ENCODE data around the gene MPRIP.
A peak's percentile ranks its signal among the peaks of the same experiment; 100 is the strongest.

MPRIP gene

GRCh38 chr17:17139972-17140589 lies 97.8 kb downstream of the MPRIP start:
- DNase-seq (ENCODE audit: low read depth in 2 of 2): no peak
- H3K4me3 ChIP-seq (replicated peaks in 1 of 2; ENCODE audit: low read depth in 2 of 2, low read length in 2 of 2): no peak overlapping the region
- TF ChIP-seq CTCF (IDR thresholded peaks at IDR 0.05; ENCODE audit: low read depth, low read length): no peak

- no peak overlapping the region for H3K4me3 ChIP-seq (replicated peaks in 1 of 2; ENCODE audit: low read depth in 2 of 2, low read length in 2 of 2)
- TF ChIP-seq CTCF (IDR thresholded peaks at IDR 0.05; ENCODE audit: low read depth, low read length): peak; percentile 21
- DNase-seq (ENCODE audit: low read depth in 2 of 2): peak; percentile 62 to 71
These were observed 98.3 kb downstream of the MPRIP start for GRCh38 chr17:17140590-17140980.

- H3K4me3 ChIP-seq (replicated peaks in 1 of 2; ENCODE audit: low read depth in 2 of 2, low read length in 2 of 2): no peak overlapping the region
- no peak for TF ChIP-seq CTCF (IDR thresholded peaks at IDR 0.05; ENCODE audit: low read depth, low read length)
- DNase-seq (ENCODE audit: low read depth in 2 of 2): no peak
These were observed 99.0 kb downstream of the MPRIP start for GRCh38 chr17:17141279-17141678.

GRCh38 chr17:17141860-17142552 lies 99.7 kb downstream of the MPRIP start:
- peak; percentile 63 to 71 for DNase-seq (ENCODE audit: low read depth in 2 of 2)
- no peak overlapping the region for H3K4me3 ChIP-seq (replicated peaks in 1 of 2; ENCODE audit: low read depth in 2 of 2, low read length in 2 of 2)
- peak; percentile 92 for TF ChIP-seq CTCF (IDR thresholded peaks at IDR 0.05; ENCODE audit: low read depth, low read length)

- no peak for TF ChIP-seq CTCF (IDR thresholded peaks at IDR 0.05; ENCODE audit: low read depth, low read length)
- DNase-seq (ENCODE audit: low read depth in 2 of 2): no peak
- H3K4me3 ChIP-seq (replicated peaks in 1 of 2; ENCODE audit: low read depth in 2 of 2, low read length in 2 of 2): no peak overlapping the region
These were observed 100.3 kb downstream of the MPRIP start for GRCh38 chr17:17142556-17142955.

- H3K4me3 ChIP-seq (replicated peaks in 1 of 2; ENCODE audit: low read depth in 2 of 2, low read length in 2 of 2): no peak overlapping the region
- DNase-seq (ENCODE audit: low read depth in 2 of 2): no peak
- no peak for TF ChIP-seq CTCF (IDR thresholded peaks at IDR 0.05; ENCODE audit: low read depth, low read length)
These were observed 101.2 kb downstream of the MPRIP start for GRCh38 chr17:17143501-17143900.

All from cardiac fibroblast (primary cell).